Astrocyte (in vitro differentiated cells and primary cell): ENCODE measurements around the gene ERMARD. TPM values are rescaled to one million over a fixed set of nuclear protein-coding genes. Genes with fewer than 3 reads are reported as not detected.
A peak's percentile ranks its signal among the peaks of the same experiment; 100 is the strongest.

Experiments used
- DNase-seq: peaks from one replicate; pipeline ENCODE4 v3.0.0-alpha.2; 2010; ENCODE audit warnings: low read depth
- FAIRE-seq: peaks from 2 replicates; lab custom pipeline; 2011; peaks lifted over from hg19 to GRCh38; lab: Jason Lieb, UNC
- H2AFZ ChIP-seq: 2 replicates; pipeline ENCODE4 v1.6.0; 2012; ENCODE audit warnings: low read depth, low read length, inconsistent platforms
- H3K27ac ChIP-seq: 2 replicates; pipeline ENCODE4 v1.5.1; 2011; ENCODE audit warnings: low read depth, low read length, inconsistent platforms
- H3K27me3 ChIP-seq: 2 replicates; pipeline ENCODE4 v1.6.0; 2011; ENCODE audit warnings: low read length, inconsistent platforms; ENCODE audit not compliant: insufficient read depth
- H3K36me3 ChIP-seq: 2 replicates; pipeline ENCODE4 v1.5.1; 2011; ENCODE audit warnings: low read length, inconsistent platforms; ENCODE audit not compliant: insufficient read depth
- H3K4me1 ChIP-seq: 2 replicates; pipeline ENCODE4 v1.5.1; 2011; ENCODE audit warnings: low read length, inconsistent platforms; ENCODE audit not compliant: insufficient read depth
- H3K4me2 ChIP-seq: 2 replicates; pipeline ENCODE4 v1.6.0; 2012; ENCODE audit warnings: low read length, inconsistent platforms
- H3K4me3 ChIP-seq: 2 replicates; pipeline ENCODE4 v1.5.1; 2011; ENCODE audit warnings: low read depth, mild to moderate bottlenecking, low read length, inconsistent platforms; ENCODE audit not compliant: insufficient read depth
- H3K79me2 ChIP-seq: 2 replicates; pipeline ENCODE4 v1.6.0; 2012; ENCODE audit warnings: mild to moderate bottlenecking, low read length, inconsistent platforms; ENCODE audit not compliant: insufficient read depth
- H3K9ac ChIP-seq: 2 replicates; pipeline ENCODE4 v1.6.0; 2012; ENCODE audit warnings: mild to moderate bottlenecking, low read length, inconsistent platforms
- H3K9me3 ChIP-seq: 2 replicates; pipeline ENCODE4 v1.5.1; 2012; ENCODE audit warnings: low read depth, mild to moderate bottlenecking, low read length, inconsistent platforms; ENCODE audit not compliant: insufficient read depth
- H4K20me1 ChIP-seq: 2 replicates; pipeline ENCODE4 v1.6.0; 2012; ENCODE audit warnings: low read length, inconsistent platforms; ENCODE audit not compliant: insufficient read depth
- H3K27ac Mint-ChIP-seq: one replicate; pipeline ENCODE4 v1.8.0; 2021; ENCODE audit warnings: mild to moderate bottlenecking, mixed read lengths; ENCODE audit not compliant: unreplicated experiment
- H3K27me3 Mint-ChIP-seq: one replicate; pipeline ENCODE4 v1.8.0; 2021; ENCODE audit warnings: low read depth, mixed read lengths; ENCODE audit not compliant: unreplicated experiment
- H3K36me3 Mint-ChIP-seq: one replicate; pipeline ENCODE4 v1.8.0; 2021; ENCODE audit warnings: low read depth, mixed read lengths; ENCODE audit not compliant: unreplicated experiment
- H3K4me1 Mint-ChIP-seq: one replicate; pipeline ENCODE4 v1.8.0; 2021; ENCODE audit warnings: low read depth, mixed read lengths; ENCODE audit not compliant: unreplicated experiment
- H3K4me3 Mint-ChIP-seq: one replicate; pipeline ENCODE4 v1.8.0; 2021; ENCODE audit warnings: mild to moderate bottlenecking, moderate library complexity, mixed read lengths; ENCODE audit not compliant: unreplicated experiment
- H3K9me3 Mint-ChIP-seq: one replicate; pipeline ENCODE4 v1.8.0; 2021; ENCODE audit warnings: mild to moderate bottlenecking, mixed read lengths; ENCODE audit not compliant: unreplicated experiment
- CTCF ChIP-seq: IDR thresholded peaks from 2 replicates; pipeline ENCODE4 v1.5.1; 2011; ENCODE audit warnings: low read depth, mild to moderate bottlenecking, inconsistent platforms, low read length, moderate library complexity; ENCODE audit not compliant: insufficient read depth
- EZH2 ChIP-seq: IDR thresholded peaks from 2 replicates; pipeline ENCODE4 v1.6.1; 2012; ENCODE audit warnings: mild to moderate bottlenecking, low read length, inconsistent platforms; ENCODE audit not compliant: insufficient read depth
- total RNA-seq: library from RNA; stranded (reverse); gene quantifications from 2 replicates; pipeline ENCODE4 v1.2.1, GENCODE V29; 2021

ERMARD gene
- total RNA-seq, 1 donor from 2014 or later: 13.1 TPM

GRCh38 chr6:169800668-169801395, 49.4 kb downstream of the ERMARD start:
- no peak for TF ChIP-seq EZH2
- no peak for TF ChIP-seq CTCF
- Histone ChIP-seq H4K20me1 (no peaks in the 10 kb centered on the region), H3K4me3 (no peak overlapping the region), H3K36me3 (no peaks in the 10 kb centered on the region), H3K9ac (no peak overlapping the region), H3K79me2 (no peaks in the 10 kb centered on the region), H2AFZ (peak overlapping the region; percentile 34), H3K9me3 (no peaks in the 10 kb centered on the region), H3K27ac (no peak overlapping the region), H3K27me3 (peaks cover 17% of the 10 kb centered on the region), H3K4me2 (no peak overlapping the region), H3K4me1 (no peaks in the 10 kb centered on the region)
- Mint-ChIP-seq H3K36me3 (peaks cover 2% of the 10 kb centered on the region), H3K9me3 (peaks cover 17% of the 10 kb centered on the region), H3K4me3 (no peak overlapping the region), H3K27me3 (peaks cover 27% of the 10 kb centered on the region), H3K27ac (no peak overlapping the region), H3K4me1 (peaks cover 17% of the 10 kb centered on the region)
- peak; percentile 61 for DNase-seq
- no peak for FAIRE-seq

GRCh38 chr6:169801396-169802160, 50.2 kb downstream of the ERMARD start:
- H3K79me2 ChIP-seq: no peaks in the 10 kb centered on the region
- no peak for TF ChIP-seq CTCF
- no peak for TF ChIP-seq EZH2
- no peaks in the 10 kb centered on the region for H3K36me3 ChIP-seq
- DNase-seq (no peak), FAIRE-seq (no peak)
- peaks cover 17% of the 10 kb centered on the region for H3K4me1 Mint-ChIP-seq
- H3K4me2 ChIP-seq: no peak overlapping the region
- H3K4me1 ChIP-seq: no peaks in the 10 kb centered on the region
- H4K20me1 ChIP-seq: no peaks in the 10 kb centered on the region
- no peak overlapping the region for H3K9ac ChIP-seq
- peaks cover 35% of the 10 kb centered on the region for H3K27me3 Mint-ChIP-seq
- no peaks in the 10 kb centered on the region for H3K9me3 ChIP-seq
- H2AFZ ChIP-seq: no peak overlapping the region
- no peak overlapping the region for H3K4me3 Mint-ChIP-seq
- H3K27ac ChIP-seq: no peak overlapping the region
- H3K27ac Mint-ChIP-seq: no peak overlapping the region
- peaks cover 24% of the 10 kb centered on the region for H3K9me3 Mint-ChIP-seq
- H3K36me3 Mint-ChIP-seq: peaks cover 2% of the 10 kb centered on the region
- peaks cover 16% of the 10 kb centered on the region for H3K27me3 ChIP-seq
- H3K4me3 ChIP-seq: no peak overlapping the region

GRCh38 chr6:169802790-169803189, 51.4 kb downstream of the ERMARD start:
- H3K27ac ChIP-seq: no peak overlapping the region
- Mint-ChIP-seq H3K27ac (no peak overlapping the region), H3K36me3 (peaks cover 2% of the 10 kb centered on the region), H3K4me3 (no peak overlapping the region), H3K9me3 (peaks cover 26% of the 10 kb centered on the region), H3K27me3 (peaks cover 44% of the 10 kb centered on the region), H3K4me1 (peaks cover 17% of the 10 kb centered on the region)
- no peak overlapping the region for H3K9ac ChIP-seq
- no peaks in the 10 kb centered on the region for H4K20me1 ChIP-seq
- no peaks in the 10 kb centered on the region for H3K4me1 ChIP-seq
- no peak overlapping the region for H3K4me3 ChIP-seq
- H3K4me2 ChIP-seq: no peak overlapping the region
- FAIRE-seq (no peak), DNase-seq (no peak)
- no peaks in the 10 kb centered on the region for H3K9me3 ChIP-seq
- H3K27me3 ChIP-seq: peaks cover 16% of the 10 kb centered on the region
- H3K79me2 ChIP-seq: no peaks in the 10 kb centered on the region
- TF ChIP-seq EZH2: no peak
- no peak for TF ChIP-seq CTCF
- H3K36me3 ChIP-seq: no peaks in the 10 kb centered on the region
- H2AFZ ChIP-seq: no peak overlapping the region
